SK-N-SH (cell line): ENCODE results near the gene PRM3. TPM values are rescaled to one million over a fixed set of nuclear protein-coding genes. Genes with fewer than 3 reads are reported as not detected.

Experiments used
- CTCF ChIA-PET: fragments of 300-600, 350-600 bp; formaldehyde crosslinking; extraction: SDS; loops from one replicate; lab custom pipeline; 2021; lab: Yijun Ruan, JAX
- POLR2A ChIA-PET: fragments of 350-600 bp; sonication (Branson Sonifier 250); formaldehyde crosslinking; extraction: SDS; loops from one replicate; lab custom pipeline; 2020; ENCODE audit warnings: antibody characterized with exemption, inconsistent platforms; lab: Yijun Ruan, JAX
- DNase-seq: peaks from one replicate; pipeline ENCODE4 v3.0.0; 2012
- H2AFZ ChIP-seq: fragments of 200-600 bp; sonication (generic); 2 replicates; pipeline ENCODE4 v1.8.1; 2016; ENCODE audit warnings: antibody characterized with exemption, mild to moderate bottlenecking, low read depth
- H3F3A ChIP-seq: fragments of 200-600 bp; sonication (generic); replicated peaks from 2 replicates; pipeline ENCODE3; 2016; ENCODE audit warnings: antibody characterized with exemption, mild to moderate bottlenecking; ENCODE audit not compliant: insufficient read depth
- H3K27ac ChIP-seq, 2 experiments: fragments of 200-500 bp in 1 of 2; fragments of 200-600 bp in 1 of 2; sonication (Bioruptor generic) in 1 of 2; sonication (generic), shearing (Covaris generic) in 1 of 2; 2 replicates each; pipeline versions ENCODE4 v1.5.1 to v1.6.1; 2014 to 2016; ENCODE audit warnings: low read depth in 2 of 2, inconsistent platforms in 1 of 2, low read length in 1 of 2, mild to moderate bottlenecking in 1 of 2, mixed read lengths in 1 of 2
- H3K27me3 ChIP-seq: fragments of 200-600 bp; sonication (generic), shearing (Covaris generic); 2 replicates; pipeline ENCODE4 v1.6.1; 2016; ENCODE audit warnings: mixed run types; ENCODE audit not compliant: insufficient read depth
- H3K36me3 ChIP-seq, 2 experiments: fragments of 200-500 bp in 1 of 2; fragments of 200-600 bp in 1 of 2; sonication (Bioruptor generic) in 1 of 2; sonication (generic) in 1 of 2; replicated peaks in 1 of 2; 2 replicates each; pipeline versions ENCODE3 to v1.5.1; 2014 to 2016; ENCODE audit warnings: low read length in 1 of 2, mild to moderate bottlenecking in 1 of 2; ENCODE audit not compliant: insufficient read depth in 2 of 2, control insufficient read depth in 1 of 2
- H3K4me1 ChIP-seq, 2 experiments: fragments of 200-500 bp in 1 of 2; fragments of 200-600 bp in 1 of 2; sonication (Bioruptor generic) in 1 of 2; sonication (generic), shearing (Covaris generic) in 1 of 2; 2 replicates each; pipeline versions ENCODE4 v1.5.1 to v1.6.1; 2014 to 2016; ENCODE audit warnings: low read depth in 1 of 2, low read length in 1 of 2, mixed run types in 1 of 2; ENCODE audit not compliant: insufficient read depth in 2 of 2, control insufficient read depth in 1 of 2
- H3K4me2 ChIP-seq: fragments of 200-600 bp; sonication (generic), shearing (Covaris generic); 2 replicates; pipeline ENCODE4 v1.6.1; 2017; ENCODE audit warnings: mixed run types
- H3K4me3 ChIP-seq, 2 experiments: fragments of 200-500 bp in 1 of 2; fragments of 200-600 bp in 1 of 2; sonication (Bioruptor generic) in 1 of 2; sonication (generic), shearing (Covaris generic) in 1 of 2; 2 replicates each; pipeline versions ENCODE4 v1.5.1 to v1.8.1; 2014 to 2016; ENCODE audit warnings: low read depth in 2 of 2, inconsistent platforms in 1 of 2, low read length in 1 of 2, mild to moderate bottlenecking in 1 of 2, mixed read lengths in 1 of 2, moderate library complexity in 1 of 2
- H3K79me2 ChIP-seq: fragments of 200-600 bp; sonication (generic); 2 replicates; pipeline ENCODE4 v1.8.1; 2017; ENCODE audit warnings: mild to moderate bottlenecking; ENCODE audit not compliant: insufficient read depth
- H3K9ac ChIP-seq: fragments of 200-600 bp; sonication (generic); 2 replicates; pipeline ENCODE4 v1.6.1; 2017; ENCODE audit warnings: mixed run types
- H3K9me2 ChIP-seq: fragments of 200-600 bp; sonication (generic); 2 replicates; pipeline ENCODE4 v1.6.1; 2017; ENCODE audit warnings: mixed run types
- H3K9me3 ChIP-seq: fragments of 200-600 bp; sonication (generic); 2 replicates; pipeline ENCODE4 v1.6.1; 2017; ENCODE audit warnings: mixed run types, mild to moderate bottlenecking, moderate library complexity
- H4K20me1 ChIP-seq: fragments of 200-600 bp; sonication (generic); 2 replicates; pipeline ENCODE4 v1.6.1; 2017; ENCODE audit warnings: mild to moderate bottlenecking, mixed run types; ENCODE audit not compliant: insufficient read depth
- ELF1 ChIP-seq: IDR thresholded peaks from 2 replicates; pipeline ENCODE4 v1.4.0; 2012
- EZH2phosphoT487 ChIP-seq: fragments of 200-600 bp; sonication (generic); IDR thresholded peaks from 2 replicates; pipeline ENCODE4 v1.6.1; 2017; ENCODE audit warnings: low read depth, mixed run types, mild to moderate bottlenecking, antibody characterized with exemption, moderate library complexity, borderline replicate concordance
- FOSL2 ChIP-seq: IDR thresholded peaks from 2 replicates; pipeline ENCODE4 v1.4.0; 2012; ENCODE audit warnings: low read depth, mild to moderate bottlenecking, moderate library complexity, borderline replicate concordance
- FOXM1 ChIP-seq: IDR thresholded peaks from 2 replicates; pipeline ENCODE4 v1.4.0; 2012; ENCODE audit warnings: low read depth, mild to moderate bottlenecking
- GABPA ChIP-seq: IDR thresholded peaks from 2 replicates; pipeline ENCODE4 v1.4.0; 2012; ENCODE audit warnings: low read depth, mild to moderate bottlenecking
- MEF2A ChIP-seq: IDR thresholded peaks from 2 replicates; pipeline ENCODE4 v1.4.0; 2012; ENCODE audit warnings: low read depth, borderline replicate concordance
- MXI1 ChIP-seq: IDR thresholded peaks from 2 replicates; pipeline ENCODE4 v1.6.1; 2012; ENCODE audit warnings: mild to moderate bottlenecking, low read depth, low read length, improper control_type of control experiment
- NRF1 ChIP-seq: IDR thresholded peaks from 2 replicates; pipeline ENCODE4 v1.6.1; 2012; ENCODE audit warnings: low read depth, mild to moderate bottlenecking, low read length
- RAD21 ChIP-seq: IDR thresholded peaks from 2 replicates; pipeline ENCODE4 v1.6.1; 2012; ENCODE audit warnings: mild to moderate bottlenecking, low read length
- SMC3 ChIP-seq: IDR thresholded peaks from 2 replicates; pipeline ENCODE4 v1.6.1; 2012; ENCODE audit warnings: low read depth, low read length, improper control_type of control experiment
- TAF1 ChIP-seq: IDR thresholded peaks from 2 replicates; pipeline ENCODE4 v1.6.1; 2012; ENCODE audit warnings: low read depth, mild to moderate bottlenecking, low read length, moderate library complexity, borderline replicate concordance
- TCF12 ChIP-seq: IDR thresholded peaks from 2 replicates; pipeline ENCODE4 v1.4.0; 2012
- TEAD4 ChIP-seq: IDR thresholded peaks from 2 replicates; pipeline ENCODE4 v1.4.0; 2012; ENCODE audit warnings: mild to moderate bottlenecking, borderline replicate concordance; ENCODE audit not compliant: insufficient read depth
- WGBS: methylation state at CpG from one replicate; pipeline ENCODE4 v1.1.6; 2017; ENCODE audit warnings: low lambda C conversion rate; 5-methylcytosine and 5-hydroxymethylcytosine counted together
- polyA plus RNA-seq, 3 experiments: library from polyadenylated mRNA; depleted of rRNA; stranded (reverse); fragments of >200 nt; gene quantifications; 2 replicates each; pipeline ENCODE4 v1.2.3, GENCODE V29; 2012
- TF ChIP-seq, protein P1 (sequence below): fragments of 150-350 bp; IDR thresholded peaks from 2 replicates; pipeline ENCODE4 v1.6.1; 2017; ENCODE audit warnings: antibody characterized with exemption, low read length, low read depth, borderline replicate concordance
- TF ChIP-seq, protein P2 (sequence below): fragments of 200-600 bp; sonication (generic); IDR thresholded peaks from 2 replicates; pipeline ENCODE4 v1.6.1; 2017; ENCODE audit warnings: antibody characterized with exemption, mild to moderate bottlenecking, moderate library complexity
- TF ChIP-seq, protein P3 (sequence below): IDR thresholded peaks from 2 replicates; pipeline ENCODE4 v1.4.0; 2012; ENCODE audit warnings: low read depth
- TF ChIP-seq, protein P4 (sequence below): fragments of 150-350 bp; IDR thresholded peaks from 2 replicates; pipeline ENCODE4 v1.6.1; 2016; ENCODE audit warnings: mild to moderate bottlenecking, low read depth, low read length

Gene PRM3
- polyA plus RNA-seq, 1 of the 3 experiments (the other 2 are of a cell fraction), result not detected

DNA sequence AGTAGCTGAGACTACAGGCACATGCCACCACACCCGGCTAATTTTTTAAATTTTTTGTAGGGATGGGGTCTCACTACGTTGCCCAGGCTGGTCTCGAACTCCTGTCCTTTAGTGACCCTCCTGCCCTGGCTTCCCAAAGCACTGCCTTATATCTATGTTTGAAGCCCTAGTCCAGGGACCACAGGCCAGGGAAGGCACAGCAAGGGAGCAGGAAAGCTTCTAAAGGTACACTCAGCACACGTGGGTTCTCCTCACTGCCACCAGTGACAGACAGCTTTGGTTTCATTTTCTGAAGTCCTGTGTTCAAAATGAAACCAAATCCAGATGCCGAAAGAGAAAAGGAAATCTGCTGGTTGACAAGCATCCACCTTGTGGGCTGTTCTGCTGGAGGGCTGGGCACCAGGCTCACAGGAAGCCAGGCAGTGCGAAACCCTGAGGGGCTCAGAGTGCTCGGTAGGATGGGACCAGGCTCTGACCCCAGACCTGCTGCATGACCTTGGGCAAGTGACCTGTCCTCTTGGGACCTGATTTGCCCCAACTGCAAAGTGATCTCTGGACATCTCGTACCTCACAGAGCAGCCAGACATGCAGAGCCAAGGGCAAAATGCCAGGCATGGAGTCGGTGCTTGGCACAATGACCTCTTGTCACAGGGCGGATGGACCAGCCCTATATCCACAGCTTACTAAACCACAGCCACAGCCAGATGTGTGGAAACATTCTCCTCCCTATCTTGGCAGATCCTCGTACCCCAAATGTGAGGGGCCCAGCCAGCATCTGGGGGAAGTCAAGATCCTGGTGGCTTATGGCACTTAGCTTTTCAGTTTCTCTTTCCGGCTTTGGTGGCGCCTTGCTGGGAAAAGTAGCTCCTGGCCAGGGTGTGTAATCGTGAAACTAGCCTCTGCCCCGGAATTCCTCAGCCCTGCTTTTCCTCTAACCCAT lies 14.6 kb downstream of the PRM3 start:
- Histone ChIP-seq H3K27me3 (no peaks in the 10 kb centered on the region), H3K36me3 (no peaks in the 10 kb centered on the region), H3K27ac (no peak overlapping the region), H3K9ac (no peak overlapping the region), H3K9me2 (no peaks in the 10 kb centered on the region), H2AFZ (no peak overlapping the region), H3K4me3 (no peak overlapping the region), H3K4me2 (no peak overlapping the region), H4K20me1 (peaks cover 17% of the 10 kb centered on the region), H3K79me2 (peaks cover 18% of the 10 kb centered on the region), H3K4me1 (peaks cover 4 to 27% of the 10 kb centered on the region in 2 experiments; a peak in 3 of 4 replicates), H3F3A (peaks cover 10% of the 10 kb centered on the region), H3K9me3 (no peaks in the 10 kb centered on the region)
- TF ChIP-seq FOSL2, result no peak
- 0 out of 2 replicates have a peak, but pooled peaks have one; percentile 19 for TF ChIP-seq MXI1
- DNase-seq, result peak; percentile 50
- WGBS, result 74% methylated on average over 8 of the region's 15 CpGs
- POLR2A ChIA-PET, result interaction anchor here (0.6 to 1.3 kb wide), 3 partner anchors 39 to 295 kb away, joined by 3 to 4 read pairs (median 3); no protein-coding TSS in a partner anchor
- CTCF ChIA-PET, result interaction anchor here (1.0 to 14.4 kb wide), 10 partner anchors 14 to 308 kb away, joined by 3 to 318 read pairs (median 8); partner anchors contain the start of gene PRM3

DNA sequence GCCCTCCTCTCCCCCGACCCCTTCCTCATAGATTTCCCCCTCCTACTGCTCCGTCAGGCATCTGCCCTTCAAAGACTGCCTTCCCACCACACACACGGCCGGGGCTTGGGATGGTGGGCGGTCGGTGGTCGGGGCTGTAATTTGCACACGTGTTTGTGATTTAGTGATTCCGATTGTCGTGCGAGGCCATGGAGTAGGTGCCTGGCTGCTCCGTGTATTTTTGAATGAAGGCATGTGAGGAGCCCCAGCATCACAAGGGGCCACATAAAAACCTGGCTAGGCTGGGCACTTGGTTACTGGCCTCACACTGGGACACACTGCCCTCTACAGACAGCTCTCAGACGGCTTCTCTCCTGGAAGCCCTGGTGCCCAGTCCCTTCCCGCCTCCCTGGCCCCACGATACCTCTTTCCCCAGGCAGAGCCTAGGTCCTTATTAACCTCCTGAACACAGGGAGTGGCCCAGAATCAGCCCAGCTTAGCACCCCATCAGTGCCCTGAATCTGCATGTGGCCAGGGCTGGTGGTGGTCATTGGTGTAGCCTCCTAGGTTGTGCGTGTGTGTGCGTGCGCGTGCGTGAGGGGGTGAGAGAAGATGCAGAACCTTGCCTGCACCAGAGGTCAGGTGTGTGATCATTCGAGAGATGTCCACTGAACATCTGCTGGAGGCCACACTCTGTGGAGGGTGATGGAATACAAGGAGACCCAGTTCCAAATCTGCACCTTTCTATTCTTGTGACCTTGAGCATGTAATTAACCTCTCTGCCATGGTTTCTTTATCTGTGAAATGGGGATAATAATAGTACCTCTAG lies 16.1 kb downstream of the PRM3 start:
- H3K4me2 ChIP-seq, result peak overlapping the region; percentile 99
- H3F3A ChIP-seq, result peaks cover 19% of the 10 kb centered on the region
- H3K9me3 ChIP-seq, result no peaks in the 10 kb centered on the region
- peaks cover 25% of the 10 kb centered on the region for H3K79me2 ChIP-seq
- H3K9me2 ChIP-seq, result no peaks in the 10 kb centered on the region
- H3K9ac ChIP-seq, result peak overlapping the region; percentile 87; the same call in 1 of the 2 replicates
- POLR2A ChIA-PET, result interaction anchor here (1.1 kb wide), 1 partner anchor 91 kb away, joined by 3 read pairs; no protein-coding TSS in a partner anchor
- no peaks in the 10 kb centered on the region for H3K27me3 ChIP-seq
- H2AFZ ChIP-seq, result peak overlapping the region; percentile 85
- peak overlapping the region; percentile 86 to 94; a peak in 3 of 4 replicates for H3K27ac ChIP-seq
- CTCF ChIA-PET, result interaction anchor here (0.6 to 14.4 kb wide), 56 partner anchors 9 to 549 kb away, joined by 3 to 318 read pairs (median 5); partner anchors contain the start of genes PRM3 and TNP2
- DNase-seq, result peak; percentile 85
- peaks cover 3 to 4% of the 10 kb centered on the region in 2 experiments for H3K36me3 ChIP-seq
- peaks cover 9 to 27% of the 10 kb centered on the region in 2 experiments; a peak in 3 of 4 replicates for H3K4me1 ChIP-seq
- 27% methylated on average over 21 of the region's 21 CpGs for WGBS
- TF ChIP-seq, protein P1, sequence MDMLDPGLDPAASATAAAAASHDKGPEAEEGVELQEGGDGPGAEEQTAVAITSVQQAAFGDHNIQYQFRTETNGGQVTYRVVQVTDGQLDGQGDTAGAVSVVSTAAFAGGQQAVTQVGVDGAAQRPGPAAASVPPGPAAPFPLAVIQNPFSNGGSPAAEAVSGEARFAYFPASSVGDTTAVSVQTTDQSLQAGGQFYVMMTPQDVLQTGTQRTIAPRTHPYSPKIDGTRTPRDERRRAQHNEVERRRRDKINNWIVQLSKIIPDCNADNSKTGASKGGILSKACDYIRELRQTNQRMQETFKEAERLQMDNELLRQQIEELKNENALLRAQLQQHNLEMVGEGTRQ, result no peak
- TF ChIP-seq GABPA, result no peak
- TF ChIP-seq, protein P2, sequence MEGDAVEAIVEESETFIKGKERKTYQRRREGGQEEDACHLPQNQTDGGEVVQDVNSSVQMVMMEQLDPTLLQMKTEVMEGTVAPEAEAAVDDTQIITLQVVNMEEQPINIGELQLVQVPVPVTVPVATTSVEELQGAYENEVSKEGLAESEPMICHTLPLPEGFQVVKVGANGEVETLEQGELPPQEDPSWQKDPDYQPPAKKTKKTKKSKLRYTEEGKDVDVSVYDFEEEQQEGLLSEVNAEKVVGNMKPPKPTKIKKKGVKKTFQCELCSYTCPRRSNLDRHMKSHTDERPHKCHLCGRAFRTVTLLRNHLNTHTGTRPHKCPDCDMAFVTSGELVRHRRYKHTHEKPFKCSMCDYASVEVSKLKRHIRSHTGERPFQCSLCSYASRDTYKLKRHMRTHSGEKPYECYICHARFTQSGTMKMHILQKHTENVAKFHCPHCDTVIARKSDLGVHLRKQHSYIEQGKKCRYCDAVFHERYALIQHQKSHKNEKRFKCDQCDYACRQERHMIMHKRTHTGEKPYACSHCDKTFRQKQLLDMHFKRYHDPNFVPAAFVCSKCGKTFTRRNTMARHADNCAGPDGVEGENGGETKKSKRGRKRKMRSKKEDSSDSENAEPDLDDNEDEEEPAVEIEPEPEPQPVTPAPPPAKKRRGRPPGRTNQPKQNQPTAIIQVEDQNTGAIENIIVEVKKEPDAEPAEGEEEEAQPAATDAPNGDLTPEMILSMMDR, result peak; percentile 74
- TF ChIP-seq NRF1, result no peak
- 0 out of 2 replicates have a peak, but pooled peaks have one; percentile 16 for TF ChIP-seq TCF12
- TF ChIP-seq FOXM1, result no peak
- TF ChIP-seq, protein P3, sequence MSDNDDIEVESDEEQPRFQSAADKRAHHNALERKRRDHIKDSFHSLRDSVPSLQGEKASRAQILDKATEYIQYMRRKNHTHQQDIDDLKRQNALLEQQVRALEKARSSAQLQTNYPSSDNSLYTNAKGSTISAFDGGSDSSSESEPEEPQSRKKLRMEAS, result peak; percentile 41
- no peak for TF ChIP-seq TAF1
- TF ChIP-seq RAD21, result peak; percentile 91
- TF ChIP-seq ELF1, result no peak
- TF ChIP-seq MEF2A, result no peak
- TF ChIP-seq TEAD4, result no peak
- TF ChIP-seq, protein P4, sequence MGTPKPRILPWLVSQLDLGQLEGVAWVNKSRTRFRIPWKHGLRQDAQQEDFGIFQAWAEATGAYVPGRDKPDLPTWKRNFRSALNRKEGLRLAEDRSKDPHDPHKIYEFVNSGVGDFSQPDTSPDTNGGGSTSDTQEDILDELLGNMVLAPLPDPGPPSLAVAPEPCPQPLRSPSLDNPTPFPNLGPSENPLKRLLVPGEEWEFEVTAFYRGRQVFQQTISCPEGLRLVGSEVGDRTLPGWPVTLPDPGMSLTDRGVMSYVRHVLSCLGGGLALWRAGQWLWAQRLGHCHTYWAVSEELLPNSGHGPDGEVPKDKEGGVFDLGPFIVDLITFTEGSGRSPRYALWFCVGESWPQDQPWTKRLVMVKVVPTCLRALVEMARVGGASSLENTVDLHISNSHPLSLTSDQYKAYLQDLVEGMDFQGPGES, result no peak
- peak; percentile 88 for TF ChIP-seq SMC3
- TF ChIP-seq EZH2phosphoT487, result no peak
- H3K4me3 ChIP-seq, result peak overlapping the region; percentile 79 to 84
- H4K20me1 ChIP-seq, result peaks cover 31% of the 10 kb centered on the region
